Activated T-helper 1 cell treated with Interleukin-2 at 50 U/mL for 16 hours (primary cell): Measurements from ENCODE around the gene ABCB9.

ENCODE experiments used
- DNase-seq: peaks from one replicate; pipeline ENCODE4 v3.0.0-alpha.2; 2020; ENCODE audit warnings: low read depth

ABCB9 gene

DNA sequence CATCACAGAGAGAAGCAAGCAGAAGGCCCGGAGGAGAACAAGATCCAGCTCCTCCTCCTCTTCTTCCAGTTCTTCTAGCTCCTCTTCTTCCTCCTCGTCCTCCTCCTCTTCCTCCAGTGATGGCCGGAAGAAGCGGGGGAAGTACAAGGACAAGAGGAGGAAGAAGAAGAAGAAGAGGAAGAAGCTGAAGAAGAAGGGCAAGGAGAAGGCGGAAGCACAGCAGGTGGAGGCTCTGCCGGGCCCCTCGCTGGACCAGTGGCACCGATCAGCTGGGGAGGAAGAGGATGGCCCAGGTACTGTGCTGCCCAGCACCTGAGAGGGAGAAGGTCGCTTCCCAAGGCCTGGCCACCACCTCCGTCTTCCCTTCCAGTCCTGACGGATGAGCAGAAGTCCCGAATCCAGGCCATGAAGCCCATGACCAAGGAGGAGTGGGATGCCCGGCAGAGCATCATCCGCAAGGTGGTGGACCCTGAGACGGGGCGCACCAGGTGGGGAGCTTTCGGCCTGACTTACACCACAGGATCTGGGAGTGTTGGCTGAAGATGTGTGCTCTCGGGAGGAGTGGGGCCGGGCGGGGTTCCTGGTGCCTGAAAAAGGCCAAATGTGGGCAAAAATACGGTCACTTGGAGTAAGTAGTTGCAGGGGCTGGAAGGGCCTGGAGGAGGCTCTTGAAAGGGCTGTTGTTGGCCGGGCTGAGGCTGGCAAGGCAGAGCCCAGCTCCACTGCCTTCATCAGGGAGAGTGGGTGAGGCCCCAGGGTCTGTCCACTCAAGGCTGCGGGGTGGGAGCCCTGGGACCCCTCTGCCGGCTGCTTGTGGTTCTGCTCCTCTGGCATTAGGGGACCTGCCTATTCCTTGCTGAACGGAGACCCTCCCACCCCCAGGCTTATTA lies 15.6 kb upstream of the ABCB9 start:
- no peak for DNase-seq

GRCh38 chr12:122981036-122981471 lies 14.8 kb upstream of the ABCB9 start:
- no peak for DNase-seq

GRCh38 chr12:122980183-122981035 lies 14.1 kb upstream of the ABCB9 start, which contains the start of gene ARL6IP4:
Gene ARL6IP4 (plus strand): TSS chr12:122980681. CDS start chr12:122981140, 459 bp downstream.
- DNase-seq = peak; percentile 51

GRCh38 chr12:122979908-122980182 lies 13.6 kb upstream of the ABCB9 start:
- no peak for DNase-seq

- no peak for DNase-seq
Measured at GRCh38 chr12:122979001-122979907, 13.0 kb upstream of the ABCB9 start.

DNA sequence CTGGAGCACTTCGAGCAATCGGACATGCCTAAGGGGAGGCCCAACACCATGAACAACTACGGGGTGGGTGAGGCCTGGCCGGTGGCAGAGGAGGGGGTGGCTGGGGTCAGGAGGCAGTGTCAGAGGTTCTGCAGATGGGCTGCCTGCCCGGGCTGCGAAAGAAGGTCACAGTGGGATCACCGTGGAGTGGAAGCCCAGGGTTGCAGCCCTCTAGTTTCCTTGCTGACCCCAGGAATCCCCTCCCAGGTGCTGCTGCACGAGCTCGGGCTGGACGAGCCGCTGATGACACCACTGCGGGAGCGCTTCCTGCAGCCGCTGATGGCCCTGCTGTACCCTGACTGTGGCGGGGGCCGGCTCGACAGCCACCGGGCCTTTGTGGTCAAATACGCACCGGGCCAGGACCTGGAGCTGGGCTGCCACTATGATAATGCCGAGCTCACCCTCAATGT lies 12.3 kb upstream of the ABCB9 start:
- no peak for DNase-seq

DNA sequence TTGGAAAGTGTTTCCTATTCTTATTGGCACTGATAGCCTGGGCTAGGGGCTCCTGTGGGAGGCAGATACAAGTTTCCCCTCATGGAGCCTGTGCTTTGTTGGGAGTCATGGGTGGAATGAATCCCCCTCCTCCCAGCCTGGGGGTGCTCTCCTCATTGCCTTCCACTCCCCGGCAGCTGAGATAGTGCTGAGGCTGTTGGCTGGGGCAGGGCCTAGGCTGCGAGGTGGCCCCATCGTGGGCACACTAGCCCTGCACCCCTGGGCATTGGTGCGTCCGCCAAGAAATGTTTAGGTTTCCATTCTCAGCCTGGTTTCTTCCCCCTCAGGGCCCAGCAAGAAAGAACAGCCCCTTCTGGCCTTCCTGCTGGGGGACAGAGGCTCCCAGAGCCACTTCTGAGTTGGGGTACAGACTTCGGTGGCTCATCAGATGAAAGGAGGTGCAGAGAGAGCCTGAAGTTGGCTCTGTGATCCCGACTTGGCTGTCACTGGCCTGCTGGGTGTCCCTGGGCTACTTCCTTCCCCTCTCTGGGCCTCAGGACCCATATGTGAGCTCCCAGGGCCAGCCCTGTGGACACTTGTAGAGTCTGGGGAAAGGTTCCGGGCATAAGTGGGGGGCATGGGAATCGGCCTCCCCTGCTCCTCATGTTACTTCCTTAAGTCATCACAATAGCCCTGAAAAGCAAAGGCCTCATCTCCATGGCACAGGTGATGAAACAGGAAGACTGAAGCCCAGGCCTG lies 11.6 kb upstream of the ABCB9 start:
- no peak for DNase-seq

- DNase-seq = no peak
Measured at GRCh38 chr12:122977153-122977552, 10.9 kb upstream of the ABCB9 start.

DNA sequence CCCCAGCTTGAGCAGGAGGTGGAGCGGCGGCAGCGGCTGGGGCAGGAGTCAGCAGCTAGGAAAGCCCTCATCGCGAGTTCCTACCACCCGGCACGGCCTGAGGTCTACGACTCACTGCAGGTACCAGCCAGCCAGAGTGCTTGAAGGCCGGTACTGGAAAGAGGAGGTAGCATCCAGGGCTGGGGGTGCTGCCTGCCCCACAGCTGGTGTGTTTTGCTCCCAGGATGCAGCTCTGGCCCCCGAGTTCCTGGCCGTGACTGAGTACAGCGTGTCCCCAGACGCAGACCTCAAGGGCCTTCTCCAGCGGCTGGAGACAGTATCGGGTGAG lies 10.3 kb upstream of the ABCB9 start:
- no peak for DNase-seq

DNA sequence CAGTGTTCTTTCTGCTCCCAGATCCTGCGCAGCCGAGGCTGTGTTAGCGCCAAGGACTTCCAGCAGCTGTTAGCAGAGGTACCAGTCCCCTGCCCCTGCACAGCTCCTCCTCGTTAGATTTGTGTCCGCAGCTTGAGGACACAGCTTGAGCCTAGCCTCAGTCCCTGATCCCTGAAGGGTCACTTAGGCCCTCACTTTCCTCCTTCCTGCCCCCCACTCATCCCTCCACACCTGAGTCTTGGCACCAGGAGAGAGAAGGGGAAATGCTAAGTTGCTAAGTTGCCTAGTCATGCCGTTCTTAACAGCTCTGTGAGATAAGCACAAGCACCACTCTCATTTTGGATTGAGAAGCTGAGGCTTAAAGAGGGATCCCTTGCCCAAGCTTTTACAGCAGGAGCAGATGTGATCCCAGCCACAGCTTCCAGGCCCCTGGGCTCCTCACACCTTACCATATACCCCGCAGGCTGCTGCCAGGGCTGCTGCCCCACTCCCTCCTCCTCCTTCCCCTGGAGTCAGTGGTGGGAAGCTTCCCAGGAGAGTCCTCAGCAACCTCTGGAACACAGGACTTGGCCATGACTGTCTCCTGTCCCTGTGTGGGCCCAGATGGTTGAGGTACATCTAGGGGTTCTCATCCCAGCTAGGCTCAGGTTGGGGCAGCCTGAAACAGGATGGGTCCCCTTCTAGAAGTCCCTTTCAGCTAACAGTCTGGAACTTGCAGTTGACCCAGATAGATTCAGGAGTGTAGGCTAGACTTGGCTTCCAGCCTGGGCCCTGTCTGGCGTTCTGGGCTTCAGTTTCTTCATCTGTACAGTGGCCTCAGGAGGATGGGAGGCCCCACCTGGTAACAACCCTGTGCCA lies 9.8 kb upstream of the ABCB9 start:
- no peak for DNase-seq

DNA sequence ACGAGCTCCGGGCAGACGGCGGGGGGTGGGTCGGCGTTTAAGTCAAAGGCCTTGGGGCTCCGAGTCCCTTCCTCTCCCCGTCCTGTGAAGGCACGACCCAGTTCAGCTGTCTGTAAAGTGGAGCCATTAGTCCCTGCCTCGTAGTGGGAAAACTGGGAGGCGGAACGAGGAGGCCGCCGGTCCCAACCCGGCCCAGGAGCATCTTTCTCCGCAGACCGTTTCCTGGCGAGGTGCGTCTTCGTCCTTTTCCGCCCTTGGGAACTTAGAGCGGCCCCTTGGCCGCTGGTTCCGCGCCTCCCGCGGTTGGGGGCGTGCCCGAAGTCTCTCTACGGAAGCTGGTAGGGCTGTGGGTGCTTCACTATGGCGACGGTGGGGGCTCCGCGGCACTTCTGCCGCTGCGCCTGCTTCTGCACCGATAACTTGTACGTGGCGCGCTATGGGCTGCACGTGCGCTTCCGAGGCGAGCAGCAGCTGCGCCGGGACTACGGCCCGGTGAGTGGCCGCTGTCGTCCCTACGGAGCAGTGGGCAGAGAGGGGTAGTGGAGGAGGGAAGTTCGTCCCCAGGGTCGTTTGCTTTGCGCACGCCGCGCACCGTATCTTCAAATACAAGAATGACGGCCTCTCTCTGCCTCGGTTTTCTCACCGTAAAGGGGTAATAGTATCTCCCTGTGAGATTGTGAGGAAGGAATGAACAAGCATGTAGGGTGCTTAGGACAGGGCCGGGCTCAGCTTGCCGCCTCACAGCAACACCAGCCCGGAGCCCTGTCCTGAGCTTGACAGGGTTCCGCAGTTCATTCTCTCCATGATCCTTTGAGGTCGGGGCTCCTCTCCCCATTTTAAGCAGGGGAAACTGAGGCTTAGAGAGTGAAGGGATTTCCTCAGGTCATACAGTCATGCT lies 8.9 kb upstream of the ABCB9 start, which contains the start of gene OGFOD2:
TSS of gene OGFOD2 (plus strand) at position 353 of the 898 bp plus-strand sequence. CDS start at position 361, 8 bp downstream.
- peak; percentile 88 for DNase-seq

DNA sequence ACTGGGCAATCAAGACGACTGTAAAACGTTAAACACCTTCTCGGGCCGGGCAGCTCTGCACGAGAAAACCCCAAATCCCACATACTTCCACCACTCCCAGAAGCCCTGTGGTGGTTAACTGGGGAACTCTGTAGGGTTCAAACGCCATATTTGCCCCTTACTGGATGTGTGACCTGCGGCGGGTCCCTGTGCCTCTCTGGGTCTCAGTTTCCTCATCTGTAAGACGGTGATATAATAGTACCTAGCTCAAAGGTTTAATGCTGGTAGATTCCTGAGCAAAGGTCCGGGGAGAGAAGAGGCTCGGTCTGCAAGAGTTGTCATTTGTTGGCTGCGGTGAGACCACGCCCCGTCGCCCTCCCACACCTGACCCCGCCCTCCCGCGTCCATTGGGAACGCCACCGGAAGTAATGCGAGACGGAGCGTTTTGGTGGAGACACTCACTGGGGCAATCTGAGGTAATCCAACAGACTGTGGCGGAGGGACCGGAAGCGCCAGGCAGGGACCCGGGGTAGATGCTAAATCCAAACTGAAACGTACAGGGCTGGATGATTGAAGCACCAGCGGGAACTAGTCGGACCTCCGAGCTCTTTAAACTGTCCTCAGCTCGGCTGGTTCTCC lies 8.1 kb upstream of the ABCB9 start:
- peak; percentile 97 for DNase-seq

DNA sequence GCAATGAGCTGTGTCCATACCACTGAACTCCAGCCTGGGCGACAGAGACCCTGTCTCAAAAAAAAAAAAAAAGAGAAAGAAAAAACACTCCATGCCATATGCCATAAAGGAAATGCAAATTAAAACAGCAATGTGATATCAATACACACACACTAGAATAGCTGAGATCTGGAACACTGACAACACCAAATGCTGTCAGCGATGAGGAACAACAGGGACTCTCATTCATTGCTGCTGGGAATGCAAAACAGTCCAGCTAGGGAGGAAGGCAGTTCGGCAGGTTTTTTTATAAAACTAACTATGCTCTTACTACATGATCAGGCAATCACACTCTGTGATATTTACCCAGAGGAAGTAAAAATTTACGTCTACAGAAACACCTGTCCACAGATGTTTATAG lies 3.4 kb upstream of the ABCB9 start:
- DNase-seq = no peak

DNA sequence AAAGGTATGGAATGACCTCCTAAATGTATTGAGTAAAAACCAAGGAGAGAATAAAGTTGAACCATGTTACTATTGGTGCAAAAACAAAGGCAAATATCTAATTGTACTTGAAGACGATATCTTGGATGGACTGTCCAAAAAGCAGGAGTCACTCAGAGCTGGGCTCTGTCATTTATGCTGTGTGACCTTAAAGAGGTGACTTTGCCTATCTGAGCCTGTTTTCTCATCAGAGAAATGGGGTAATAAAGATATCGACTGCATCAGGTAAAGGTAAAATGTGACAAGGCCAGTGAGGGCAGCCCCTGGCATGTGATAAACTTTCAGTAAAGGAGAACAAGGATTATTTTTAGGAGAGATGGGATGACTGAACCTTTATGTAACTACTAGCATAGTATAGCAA lies 1.8 kb upstream of the ABCB9 start:
- DNase-seq = no peak

GRCh38 chr12:122966743-122967550 lies 684 bp upstream of the ABCB9 start:
- DNase-seq = no peak

DNA sequence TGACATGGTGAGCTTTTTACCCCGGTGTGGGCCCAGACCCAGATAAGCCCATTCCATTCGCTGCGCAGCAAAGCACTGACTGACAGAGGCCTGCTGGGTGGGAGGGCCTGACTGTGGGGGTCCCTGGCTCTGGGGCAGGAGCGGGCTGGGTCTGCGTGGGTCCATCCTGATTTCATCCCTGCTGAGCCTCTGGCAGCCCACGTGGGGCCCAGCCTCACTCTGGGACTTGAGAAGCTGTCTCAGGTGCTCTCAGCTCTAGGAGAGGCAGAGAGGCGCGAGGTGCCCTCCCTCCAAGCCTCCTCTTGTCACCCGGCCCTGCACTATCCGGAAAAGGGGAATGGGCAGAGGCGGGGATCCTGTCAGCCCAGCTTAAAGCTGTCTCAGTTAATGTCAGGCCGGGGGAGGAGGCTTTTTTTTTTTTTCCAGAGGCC lies 927 bp downstream of the ABCB9 start:
- no peak for DNase-seq

DNA sequence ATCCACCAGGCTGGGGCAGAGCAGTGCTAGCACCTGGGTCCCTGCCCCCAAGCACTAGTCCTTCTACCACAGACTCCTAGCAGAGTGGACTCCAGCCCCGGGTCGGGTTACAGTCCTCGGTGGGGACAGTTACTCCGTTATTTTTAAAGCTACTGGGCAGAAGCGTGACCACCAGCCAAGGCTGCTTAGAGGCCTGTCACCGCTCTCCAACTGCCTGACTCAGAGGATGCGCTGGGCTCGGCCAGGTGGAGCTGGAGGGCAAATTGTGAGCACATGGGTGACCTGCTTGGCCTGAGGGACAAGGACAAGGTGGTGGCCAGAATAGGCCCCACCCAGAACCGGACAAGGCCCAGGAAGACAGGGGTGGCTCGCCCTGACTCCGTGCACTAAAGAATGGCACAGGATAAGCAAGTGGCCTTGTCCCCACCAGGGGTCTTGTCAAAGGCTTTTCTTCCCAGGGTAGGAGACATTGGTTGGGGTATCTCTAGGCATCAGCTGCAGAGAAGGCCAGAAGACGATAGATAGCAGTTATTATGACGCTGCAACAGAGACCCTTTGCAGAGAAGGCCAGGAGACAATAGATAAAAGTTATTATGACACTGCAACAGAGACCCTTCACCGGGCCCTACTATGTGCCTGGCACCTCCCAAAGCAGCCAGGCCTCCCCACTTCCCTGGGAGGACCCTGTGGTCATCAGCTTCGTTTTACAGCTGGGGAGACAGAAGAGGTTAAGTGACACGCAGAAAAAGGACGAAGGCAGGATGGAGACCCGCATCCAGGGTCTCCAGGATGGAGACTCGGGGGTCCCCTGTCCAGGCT lies 1.6 kb downstream of the ABCB9 start:
- DNase-seq = no peak
